ENCODE results near the gene KLK12. TPM values are rescaled to one million over a fixed set of nuclear protein-coding genes. Genes with fewer than 3 reads are reported as not detected.

Gene KLK12
- total and polyA plus RNA-seq, 9 of the 15 experiments (the other 6 are each of a cell fraction or from before 2014, with no cell fraction given) = not detected

- TF ChIP-seq TRIM25 (IDR thresholded peaks at IDR 0.05; ENCODE audit: borderline replicate concordance) (no peak), ZNF41 (CRISPR knock-in tag; conservative IDR thresholded peaks at IDR 0.05) (no peak), MYC (IDR thresholded peaks at IDR 0.05; ENCODE audit: low read depth, low read length) (peak; percentile 39), MYC (CRISPR knock-in tag; IDR thresholded peaks at IDR 0.05; ENCODE audit: borderline replicate concordance, low read depth) (no peak), TAF9B (IDR thresholded peaks at IDR 0.05; ENCODE audit: partially characterized antibody) (no peak), ZNF174 (CRISPR knock-in tag; IDR thresholded peaks at IDR 0.05) (no peak), ZNF280A (IDR thresholded peaks at IDR 0.05; ENCODE audit: low read depth, partially characterized antibody) (no peak), GABPA (tag; conservative IDR thresholded peaks at IDR 0.05; ENCODE audit: low read depth) (no peak), ZNF512 (tag; IDR thresholded peaks at IDR 0.05) (no peak), SRSF3 (IDR thresholded peaks at IDR 0.05; ENCODE audit: insufficient read depth, low read length) (no peak), SMAD2 (IDR thresholded peaks at IDR 0.05; ENCODE audit: low read depth, low read length) (no peak), POLR2G (IDR thresholded peaks at IDR 0.05; ENCODE audit: low read depth, low read length) (0 out of 2 replicates have a peak, but pooled peaks have one; percentile 38), ETV5 (CRISPR knock-in tag; IDR thresholded peaks at IDR 0.05; ENCODE audit: low read depth) (no peak), TEAD1 (CRISPR knock-in tag; IDR thresholded peaks at IDR 0.05) (no peak), RNF219 (CRISPR knock-in tag; IDR thresholded peaks at IDR 0.05) (no peak), MCM5 (IDR thresholded peaks at IDR 0.05; ENCODE audit: low read depth) (no peak), DNMT1 (IDR thresholded peaks at IDR 0.05) (no peak), ZNF23 (CRISPR knock-in tag; IDR thresholded peaks at IDR 0.05) (no peak), ILF3 (IDR thresholded peaks at IDR 0.05; ENCODE audit: borderline replicate concordance) (no peak)
Observed at GRCh38 chr19:51000981-51001380, 33.8 kb downstream of the KLK12 start (continued).

All from K562 (cell line).